Superior temporal gyrus (tissue), 1 donor: ENCODE results near the gene PLD1.
"Not testable (repeated sequence)": the region's sequence is repeated elsewhere in the genome, so short reads cannot be mapped to it uniquely, and the experiment has no call there.

Source experiments
- DNase-seq: peaks from one replicate; pipeline ENCODE4 v3.0.0-alpha.2; 2016; ENCODE audit errors: extremely low spot score

PLD1 gene

DNA sequence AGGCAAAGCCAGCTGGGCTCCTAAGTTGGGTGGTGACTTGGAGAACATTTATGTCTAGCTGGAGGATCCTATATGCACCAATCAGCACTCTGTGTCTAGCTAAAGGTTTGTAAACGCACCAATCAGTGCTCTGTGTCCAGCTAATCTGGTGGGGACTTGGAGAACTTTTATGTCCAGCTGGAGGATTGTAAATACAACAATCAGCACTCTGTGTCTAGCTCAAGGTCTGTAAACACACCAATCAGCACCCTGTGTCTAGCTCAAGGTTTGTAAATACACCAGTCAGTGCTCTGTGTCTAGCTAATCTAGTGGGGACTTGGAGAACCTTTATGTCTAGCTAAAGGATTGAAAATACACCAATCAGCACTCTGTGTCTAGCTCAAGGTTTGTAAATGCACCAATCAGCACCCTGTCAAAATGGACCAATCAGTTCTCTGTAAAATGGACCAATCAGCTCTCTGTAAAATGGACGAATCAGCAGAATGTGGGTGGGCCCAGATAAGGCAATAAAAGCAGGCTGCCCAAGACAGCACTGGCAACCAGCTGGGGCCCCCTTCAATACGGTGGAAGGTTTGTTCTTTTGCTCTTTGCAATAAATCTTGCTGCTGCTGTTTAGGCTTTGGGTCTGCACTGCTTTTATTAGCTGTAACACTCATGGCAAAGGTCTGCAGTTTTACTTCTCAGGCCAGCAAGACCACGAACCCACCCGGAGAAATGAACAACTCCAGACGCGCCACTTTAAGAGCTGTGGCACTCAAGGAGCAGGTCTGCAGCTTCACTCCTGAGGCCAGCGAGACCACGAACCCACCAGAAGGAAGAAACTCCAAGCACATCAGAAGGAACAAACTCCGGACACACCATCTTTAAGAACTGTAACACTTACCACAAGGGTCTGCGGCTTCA is 63.7 kb downstream of the PLD1 start:
- not testable (repeated sequence) for DNase-seq

DNA sequence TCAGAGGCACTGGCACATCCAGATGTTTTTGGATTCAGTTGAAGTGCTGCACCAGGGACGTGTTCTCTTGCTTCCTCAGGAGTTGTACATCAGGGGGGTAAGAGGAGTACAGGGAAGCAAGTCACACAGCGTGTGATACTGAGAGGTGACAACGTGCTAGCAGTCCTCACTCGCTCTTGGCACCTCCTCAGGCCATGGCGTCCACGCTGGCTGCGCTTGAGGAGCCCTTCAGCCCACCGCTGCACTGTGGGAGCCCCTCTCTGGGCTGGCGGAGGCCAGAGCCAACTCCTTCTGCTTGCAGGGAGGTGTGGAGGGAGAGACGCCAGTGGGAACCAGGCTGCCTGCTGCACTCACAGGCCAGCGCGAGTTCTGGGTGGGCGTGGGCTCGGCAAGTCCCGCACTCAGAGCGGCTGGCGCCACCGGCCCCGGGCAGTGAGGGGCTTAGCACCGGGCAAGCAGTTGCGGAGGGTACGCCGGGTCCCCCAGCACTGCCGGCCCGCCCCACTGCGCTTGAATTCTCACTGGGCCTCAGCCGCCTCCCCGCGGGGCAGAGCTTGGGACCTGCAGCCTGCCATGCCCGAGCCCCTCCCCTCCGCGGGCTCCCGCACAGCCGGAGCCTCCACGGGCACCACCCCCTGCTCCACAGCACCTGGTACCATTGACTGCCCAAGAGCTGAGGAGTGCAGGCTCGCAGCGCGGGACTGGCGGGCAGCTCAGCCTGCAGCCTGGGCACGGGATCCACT is 64.5 kb downstream of the PLD1 start:
- DNase-seq = no peak

DNA sequence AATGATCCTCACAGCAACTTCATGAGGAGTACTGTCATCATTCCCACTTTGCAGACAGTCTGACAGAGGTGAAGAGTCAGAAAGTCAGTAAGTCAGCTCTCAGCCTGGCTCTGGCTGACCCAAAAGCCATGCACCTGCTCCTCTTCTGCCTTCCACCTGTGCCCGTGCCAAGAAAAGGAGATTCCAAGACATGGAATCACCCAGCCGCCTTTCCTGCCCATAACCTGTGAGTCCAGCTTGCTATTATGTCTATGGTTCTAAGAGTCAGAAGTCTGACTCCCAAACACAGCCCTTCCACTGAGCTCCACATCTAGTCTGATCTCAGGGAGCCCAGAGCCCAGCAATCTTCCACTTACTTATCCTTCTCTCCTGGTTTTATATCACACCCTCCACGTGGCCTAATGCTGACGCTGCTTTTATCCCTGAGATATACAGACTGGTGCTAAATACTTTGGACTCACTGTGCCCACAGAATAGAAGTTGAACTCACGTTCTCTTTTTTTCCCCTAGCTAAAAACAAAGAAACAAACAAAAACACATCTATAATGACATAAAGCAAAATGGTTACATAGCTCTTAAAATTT is 66.0 kb downstream of the PLD1 start:
- no peak for DNase-seq

GRCh38 chr3:171743327-171744157 is 66.7 kb downstream of the PLD1 start:
- DNase-seq = no peak

DNA sequence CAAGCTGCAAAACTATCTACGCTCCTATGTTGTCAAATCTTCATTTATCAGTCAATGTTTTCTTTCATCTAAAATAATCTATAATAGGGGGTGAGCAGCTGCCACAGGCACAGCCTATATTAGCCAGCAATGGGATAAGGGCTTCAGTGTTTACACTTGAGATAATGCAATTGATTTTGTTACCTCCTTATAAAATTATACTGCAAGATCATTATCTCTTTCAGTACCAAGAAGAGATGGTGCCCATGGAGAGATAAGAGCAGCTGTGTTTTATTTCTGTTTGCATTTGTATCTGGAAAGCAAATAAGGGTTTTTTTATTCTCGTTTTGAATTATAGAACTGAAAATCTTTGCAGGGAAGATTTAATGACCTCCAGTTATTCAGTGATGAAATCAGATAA is 68.9 kb downstream of the PLD1 start:
- DNase-seq = no peak

- DNase-seq = no peak
These were observed 73.7 kb downstream of the PLD1 start for GRCh38 chr3:171736556-171736955.

DNA sequence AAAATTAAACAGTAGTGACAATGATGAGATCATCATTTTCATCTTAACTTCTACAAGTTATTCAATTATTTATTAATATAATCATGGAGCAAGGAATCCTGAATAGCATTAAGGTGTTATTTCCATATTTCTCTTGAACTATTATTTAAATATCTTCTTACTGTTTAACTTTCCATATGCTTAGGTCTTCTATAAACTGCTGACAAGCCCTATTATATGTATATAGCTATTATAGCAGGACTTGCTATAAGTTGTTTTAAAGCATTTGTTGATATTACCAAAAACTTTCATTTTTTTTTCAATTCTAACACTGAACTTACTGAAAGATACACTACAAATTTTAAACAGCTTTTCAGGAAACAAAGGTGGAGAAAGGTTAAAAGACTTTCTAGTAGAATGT is 76.7 kb downstream of the PLD1 start:
- no peak for DNase-seq

- DNase-seq = no peak
These were observed 77.5 kb downstream of the PLD1 start for GRCh38 chr3:171732756-171733155.

DNA sequence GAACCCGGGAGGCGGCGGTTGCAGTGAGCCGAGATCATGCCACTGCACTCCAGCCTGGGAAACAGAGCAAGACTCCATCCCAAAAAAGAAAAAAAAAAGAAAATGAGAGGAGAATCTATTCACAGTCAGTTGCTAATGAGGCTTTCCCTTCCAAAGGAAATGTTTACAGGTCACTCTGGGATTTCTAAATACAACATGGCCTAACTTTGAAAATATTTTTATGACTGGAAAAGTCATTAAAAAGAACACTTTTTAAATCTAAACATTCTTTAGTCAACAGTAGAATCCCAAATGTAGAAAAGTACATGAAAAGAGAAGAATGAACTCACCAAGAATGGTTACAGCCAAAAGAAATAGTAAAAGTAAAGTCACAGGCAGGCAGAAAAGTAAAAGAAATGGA is 78.6 kb downstream of the PLD1 start:
- DNase-seq = no peak

DNA sequence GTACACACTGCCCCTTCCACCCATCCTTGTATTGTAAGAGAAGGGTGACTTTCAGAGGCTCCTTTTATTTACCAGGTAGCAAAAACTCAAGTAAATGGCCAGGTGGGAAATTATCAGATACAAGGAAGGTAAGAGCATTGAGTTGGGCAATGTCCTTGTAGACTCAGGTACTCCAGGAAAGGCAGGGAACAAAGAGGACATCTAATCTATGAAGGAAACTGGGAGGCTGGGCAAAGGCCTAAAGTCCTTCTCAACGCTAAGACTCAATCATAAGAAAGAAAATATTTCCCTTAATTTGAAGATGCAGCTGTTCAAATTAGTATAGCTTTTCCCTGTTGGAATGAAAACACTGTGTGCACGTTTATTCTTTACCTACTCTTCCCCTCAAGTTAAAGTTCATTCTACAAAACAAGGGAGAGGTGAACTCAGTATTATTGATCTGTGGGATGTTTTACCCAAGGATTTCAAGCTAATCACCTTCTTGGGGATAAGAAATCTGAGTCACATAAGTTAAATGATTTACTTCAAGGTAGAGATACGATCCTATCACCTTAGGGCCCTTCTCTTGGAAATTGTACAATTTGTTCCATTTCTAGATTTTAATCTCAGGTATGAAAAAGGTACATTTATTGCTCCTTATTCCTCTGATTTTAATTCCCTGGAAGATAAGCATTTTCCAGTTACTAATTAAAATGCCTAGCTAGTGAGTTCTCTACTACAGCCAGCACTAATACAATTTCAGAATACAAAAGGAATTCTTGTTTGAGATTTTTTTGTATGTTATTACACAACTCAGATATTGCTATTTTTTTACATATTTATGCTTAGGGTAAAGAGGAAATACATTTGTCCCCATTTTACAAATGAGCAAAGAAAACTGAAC is 80.6 kb downstream of the PLD1 start:
- no peak for DNase-seq

DNA sequence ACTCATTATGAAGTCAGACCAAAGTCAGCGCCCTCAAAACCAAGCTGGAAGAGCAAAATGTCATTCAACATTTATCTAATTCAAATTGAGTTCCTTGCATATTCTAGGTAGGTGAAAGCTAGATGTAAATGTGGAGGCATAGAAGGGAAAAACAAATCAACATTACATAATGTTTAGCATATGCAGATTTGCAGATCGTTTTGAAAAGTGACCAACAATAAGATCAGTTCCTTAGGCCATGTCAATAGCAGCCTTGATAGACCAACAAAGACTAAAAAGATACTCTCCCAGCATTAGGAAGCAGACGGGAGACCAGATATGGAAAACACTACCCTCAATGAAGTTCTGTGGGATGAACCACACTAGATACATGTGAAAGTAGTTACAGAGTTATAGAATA is 83.0 kb downstream of the PLD1 start:
- DNase-seq = no peak

DNA sequence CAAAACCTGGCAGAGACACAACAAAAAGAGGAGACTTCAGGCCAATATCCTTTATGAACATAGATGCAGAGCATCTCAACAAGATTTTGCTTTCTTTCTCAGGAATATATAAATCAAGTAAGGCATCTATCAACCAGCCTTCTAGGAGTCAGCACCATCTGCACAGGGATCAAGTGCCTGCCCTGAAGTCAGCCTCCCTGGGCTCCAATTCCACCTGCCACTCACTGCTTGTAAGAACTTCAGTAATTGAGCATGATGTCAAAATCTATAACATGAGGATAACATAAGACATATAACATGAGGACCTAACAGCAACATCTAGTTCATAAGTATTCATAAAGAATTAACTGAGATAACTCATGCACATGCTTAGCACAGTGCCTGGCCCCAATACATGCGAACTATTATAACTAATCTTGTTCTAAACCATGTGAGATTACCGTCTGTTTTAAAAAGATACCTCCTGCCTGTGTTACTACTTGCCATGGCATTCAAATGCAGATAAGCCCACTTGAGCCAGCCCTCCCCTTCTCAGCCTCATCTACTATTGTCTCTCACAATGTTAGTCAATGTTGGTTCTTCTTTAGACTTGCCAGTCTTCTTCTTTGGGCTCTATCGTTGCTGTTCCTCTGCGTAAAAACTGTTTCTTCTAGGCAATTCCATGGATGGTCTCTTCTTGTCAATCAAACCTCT is 91.6 kb downstream of the PLD1 start:
- DNase-seq = no peak

DNA sequence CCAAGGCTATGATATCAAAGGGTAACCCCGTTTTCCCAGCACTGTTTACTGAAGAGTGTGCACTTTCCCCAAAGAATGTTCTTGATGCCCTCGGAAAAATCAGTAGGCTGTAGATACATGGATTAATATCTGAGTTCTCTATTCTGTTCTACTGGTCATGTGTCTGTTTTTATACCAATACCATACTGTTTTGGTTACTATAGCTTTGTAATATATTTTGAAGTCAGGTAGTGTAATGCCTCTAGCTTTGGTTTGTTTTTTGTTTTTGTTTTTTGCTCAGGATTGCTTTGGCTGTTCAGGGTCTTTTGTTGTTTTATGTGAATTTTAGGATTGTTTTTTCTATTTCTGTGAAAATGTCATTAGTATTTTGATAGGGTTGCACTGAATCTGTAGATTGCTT is 95.1 kb downstream of the PLD1 start:
- DNase-seq = no peak

DNA sequence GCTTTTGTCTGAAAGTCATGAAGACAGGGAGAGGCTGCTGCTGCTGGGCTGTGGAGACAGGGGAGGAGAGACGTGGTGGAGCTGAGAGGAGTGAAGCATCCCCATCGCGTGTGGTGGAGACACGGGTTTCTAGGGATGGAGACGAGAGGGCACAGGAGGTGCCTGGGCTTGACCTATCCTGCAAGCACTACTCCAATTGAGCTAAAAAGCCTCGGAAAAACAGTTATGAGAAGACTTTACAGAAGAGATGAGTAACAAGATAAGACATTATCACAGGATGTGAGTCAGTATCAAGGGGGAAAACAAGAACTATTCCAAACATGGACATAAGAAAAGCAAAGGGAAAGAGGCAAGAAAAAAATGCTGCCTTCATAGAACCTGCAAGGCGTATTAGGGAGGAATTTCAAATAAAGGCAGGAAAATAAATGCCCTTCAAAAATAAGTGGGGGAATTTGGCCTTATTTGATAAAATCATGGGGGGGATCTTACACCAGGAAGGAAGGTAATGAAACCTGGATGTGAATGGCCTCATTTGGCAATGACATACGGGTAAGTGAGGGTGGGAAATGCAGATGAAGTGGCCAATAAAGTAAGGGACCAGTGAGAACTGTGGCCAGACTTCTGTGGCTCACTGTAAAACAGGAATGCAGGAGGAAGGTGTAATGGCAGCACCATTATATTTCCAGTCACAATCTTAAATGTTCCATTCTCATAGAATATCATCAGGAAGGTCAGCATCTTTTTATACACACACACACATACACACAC is 97.9 kb downstream of the PLD1 start:
- DNase-seq = no peak

DNA sequence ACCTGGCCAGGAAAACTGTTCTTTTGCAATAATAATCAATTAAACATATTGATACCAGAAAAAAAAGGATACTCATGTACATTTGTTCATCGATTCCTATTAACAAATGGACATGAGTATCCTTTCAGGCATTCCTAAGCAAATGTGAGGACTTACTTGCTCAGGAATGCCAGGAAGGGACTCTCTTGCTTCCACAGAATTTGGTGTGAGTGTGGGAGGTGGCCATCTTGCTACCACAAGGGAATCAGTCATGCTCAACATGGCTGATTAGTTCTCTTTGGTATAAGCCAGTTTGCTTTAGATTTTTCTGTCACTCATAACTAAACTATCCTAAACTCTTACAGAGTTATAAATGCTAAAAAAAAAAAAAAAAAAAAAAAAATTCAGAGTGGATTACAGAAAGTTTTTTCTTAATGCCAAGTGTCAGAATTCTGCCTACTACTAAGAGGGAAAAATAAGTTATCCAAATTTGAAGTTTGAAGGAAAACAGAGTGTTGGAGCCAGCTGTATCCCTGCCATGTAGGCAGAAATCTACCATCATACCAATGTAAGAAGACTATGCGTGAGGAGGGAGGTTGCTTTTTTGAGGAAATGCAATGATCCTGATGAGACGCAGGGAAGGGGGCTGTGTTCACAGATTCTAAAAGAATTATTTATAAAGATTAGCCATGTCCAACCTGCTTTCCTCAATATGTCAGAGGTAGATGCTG is 98.7 kb downstream of the PLD1 start:
- no peak for DNase-seq

DNA sequence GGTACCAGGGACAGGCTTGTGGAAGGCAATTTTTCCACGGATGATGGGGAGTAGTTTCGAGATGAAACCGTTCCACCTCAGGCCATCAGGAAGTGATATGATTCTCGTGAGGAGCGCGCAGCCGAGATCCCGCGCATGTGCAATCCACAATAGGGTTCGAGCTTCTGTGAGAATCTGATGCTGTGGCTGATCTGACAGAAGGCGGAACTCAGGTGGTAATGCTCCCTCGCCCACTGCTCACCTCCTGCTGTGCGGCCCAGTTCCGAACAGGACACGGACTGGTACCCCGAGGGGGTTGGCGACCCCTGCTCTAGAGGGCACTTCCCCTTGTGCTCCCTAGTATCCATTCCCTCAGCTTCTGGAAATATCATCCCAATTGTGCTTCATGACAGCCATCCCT is 99.9 kb downstream of the PLD1 start:
- no peak for DNase-seq

- no peak for DNase-seq
These were observed 105.5 kb downstream of the PLD1 start for GRCh38 chr3:171704814-171705213.

DNA sequence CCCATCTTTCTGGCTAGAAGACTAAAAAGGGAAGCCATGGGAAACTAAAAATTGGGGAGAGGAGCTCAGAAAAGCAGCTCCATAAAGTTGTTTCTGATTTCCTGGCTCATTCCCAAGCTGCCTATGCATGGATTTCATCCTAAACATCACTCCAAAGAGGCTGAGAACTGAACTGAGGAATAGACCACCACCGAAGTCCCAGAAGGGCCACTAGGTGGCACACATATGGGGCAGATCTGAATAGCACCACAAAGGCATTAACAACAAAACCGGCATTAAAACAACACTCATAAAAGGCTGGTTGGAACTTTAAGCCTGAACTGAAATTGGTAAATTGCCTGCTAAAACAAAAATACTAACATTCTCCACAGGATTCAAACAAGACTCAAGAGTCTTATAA is 106.3 kb downstream of the PLD1 start:
- no peak for DNase-seq

DNA sequence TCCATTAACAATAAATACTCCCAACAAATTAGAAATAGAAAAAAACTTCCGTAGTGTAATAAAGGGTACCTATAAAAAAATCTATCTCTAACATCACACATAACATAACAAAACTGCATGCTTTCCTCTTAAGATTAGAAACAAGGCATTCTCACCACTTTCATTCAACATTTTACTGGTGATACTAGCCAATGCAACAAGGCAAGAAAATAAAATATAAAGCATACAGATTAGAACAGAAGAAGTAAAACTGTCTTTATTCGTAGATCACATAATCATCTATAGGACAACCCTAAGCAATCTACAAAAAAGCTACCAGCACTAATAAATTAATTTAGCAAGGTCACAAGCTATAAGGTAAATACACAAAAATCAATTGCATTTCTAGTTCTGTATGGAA is 107.1 kb downstream of the PLD1 start:
- no peak for DNase-seq
